PC-3 (cell line): ENCODE data around the gene BHLHA9. TPM values are rescaled to one million over a fixed set of nuclear protein-coding genes. Genes with fewer than 3 reads are reported as not detected.
A peak's percentile ranks its signal among the peaks of the same experiment; 100 is the strongest.

ENCODE experiments used
- ATAC-seq: fragments of 200-7000 bp; cut with Tn5 transposase; 2 replicates; pipeline ENCODE4 v1.9.1; 2020; ENCODE audit warnings: mild to moderate bottlenecking, moderate library complexity
- BruUV-seq: library from RNA; stranded (reverse); fragments of 400-500 nt; replicated peaks from 2 replicates; lab custom pipeline; 2021; lab: Mats Ljungman, UMichigan
- CTCF ChIA-PET: fragments of 300-600 bp; sonication (Branson Sonifier 250); formaldehyde crosslinking; loops from one replicate; lab custom pipeline; 2022; ENCODE audit warnings: antibody characterized with exemption; lab: Charles Lee
- POLR2A ChIA-PET: fragments of 300-600 bp; sonication (Branson Sonifier 250); formaldehyde crosslinking; loops from one replicate; lab custom pipeline; 2022; ENCODE audit warnings: antibody characterized with exemption; ENCODE audit not compliant: unreplicated experiment; lab: Charles Lee
- DNase-seq: peaks from one replicate; pipeline ENCODE4 v3.0.0-alpha.2; 2015
- H2AFZ ChIP-seq: fragments of 300-600 bp; sonication (generic); 2 replicates; pipeline ENCODE4 v1.6.0; 2016; ENCODE audit warnings: antibody characterized with exemption, low read length
- H3F3A ChIP-seq: fragments of 300-600 bp; sonication (generic); one replicate; pipeline ENCODE4 v1.6.0; 2017; ENCODE audit warnings: antibody characterized with exemption, low read length, control low read depth, mild to moderate bottlenecking; ENCODE audit not compliant: unreplicated experiment
- H3K27ac ChIP-seq: fragments of 300-600 bp; sonication (generic); 2 replicates; pipeline ENCODE4 v1.5.1; 2016; ENCODE audit warnings: mild to moderate bottlenecking, low read length
- H3K27me3 ChIP-seq: fragments of 300-600 bp; sonication (generic); 2 replicates; pipeline ENCODE4 v1.6.1; 2016; ENCODE audit warnings: low read length, mixed read lengths
- H3K36me3 ChIP-seq: fragments of 300-600 bp; sonication (generic); 2 replicates; pipeline ENCODE4 v1.6.1; 2016; ENCODE audit warnings: low read depth, mixed run types, low read length, mixed read lengths
- H3K4me1 ChIP-seq: fragments of 300-600 bp; sonication (generic); 2 replicates; pipeline ENCODE4 v1.5.1; 2016; ENCODE audit warnings: low read length; ENCODE audit not compliant: insufficient read depth
- H3K4me2 ChIP-seq: fragments of 300-600 bp; sonication (generic); 2 replicates; pipeline ENCODE4 v1.6.0; 2016; ENCODE audit warnings: low read length
- H3K4me3 ChIP-seq: fragments of 300-600 bp; sonication (generic); 2 replicates; pipeline ENCODE4 v1.5.1; 2016; ENCODE audit warnings: mild to moderate bottlenecking, low read length, mixed read lengths
- H3K79me2 ChIP-seq: fragments of 300-600 bp; sonication (generic); 2 replicates; pipeline ENCODE4 v1.6.1; 2017; ENCODE audit warnings: low read length, mixed read lengths
- H3K9ac ChIP-seq: fragments of 300-600 bp; sonication (generic); 2 replicates; pipeline ENCODE4 v1.6.0; 2016; ENCODE audit warnings: mild to moderate bottlenecking, low read length
- H3K9me2 ChIP-seq: fragments of 300-600 bp; sonication (generic); replicated peaks from 2 replicates; pipeline ENCODE4 v1.6.1; 2016; ENCODE audit warnings: mixed run types, low read length, mixed read lengths
- H3K9me3 ChIP-seq: fragments of 300-600 bp; sonication (generic); 2 replicates; pipeline ENCODE4 v1.6.1; 2016; ENCODE audit warnings: low read length, mixed read lengths
- H4K20me1 ChIP-seq: fragments of 300-600 bp; sonication (generic); 2 replicates; pipeline ENCODE4 v1.6.1; 2016; ENCODE audit warnings: low read length, mixed read lengths
- EZH2 ChIP-seq: fragments of 300-600 bp; sonication (generic); IDR thresholded peaks from one replicate; pipeline ENCODE4 v1.6.1; 2017; ENCODE audit warnings: antibody characterized with exemption, mild to moderate bottlenecking, low read length; ENCODE audit not compliant: unreplicated experiment
- EZH2phosphoT487 ChIP-seq: fragments of 300-600 bp; sonication (generic); IDR thresholded peaks from 2 replicates; pipeline ENCODE4 v1.6.1; 2018; ENCODE audit warnings: mild to moderate bottlenecking, antibody characterized with exemption, low read length, borderline replicate concordance
- intact Hi-C: fragments of 100-400 bp; cut with micrococcal nuclease; formaldehyde crosslinking; loops from 2 replicates; pipeline ENCODE4 v1.9.0; 2023
- total RNA-seq: library from RNA; depleted of rRNA; stranded (reverse); fragments of >200 nt; gene quantifications from 2 replicates; pipeline ENCODE4 v1.2.3, GENCODE V29; 2014
- TF ChIP-seq, protein P1 (sequence below): fragments of 300-600 bp; sonication (generic); conservative IDR thresholded peaks from 2 replicates; pipeline ENCODE4 v1.5.1; 2017; ENCODE audit warnings: antibody characterized with exemption, low read depth, mild to moderate bottlenecking, low read length

Gene BHLHA9
- total RNA-seq, 1 experiment from 2014 or later: not detected

- no TSS peak for BruUV-seq
- peak overlapping the region; percentile 90 for H2AFZ ChIP-seq
- no peak overlapping the region for H3K27ac ChIP-seq
- peak overlapping the region; percentile 62 for H3K9ac ChIP-seq
- no peak for ATAC-seq
- no peak for DNase-seq
- TF ChIP-seq, protein P1, sequence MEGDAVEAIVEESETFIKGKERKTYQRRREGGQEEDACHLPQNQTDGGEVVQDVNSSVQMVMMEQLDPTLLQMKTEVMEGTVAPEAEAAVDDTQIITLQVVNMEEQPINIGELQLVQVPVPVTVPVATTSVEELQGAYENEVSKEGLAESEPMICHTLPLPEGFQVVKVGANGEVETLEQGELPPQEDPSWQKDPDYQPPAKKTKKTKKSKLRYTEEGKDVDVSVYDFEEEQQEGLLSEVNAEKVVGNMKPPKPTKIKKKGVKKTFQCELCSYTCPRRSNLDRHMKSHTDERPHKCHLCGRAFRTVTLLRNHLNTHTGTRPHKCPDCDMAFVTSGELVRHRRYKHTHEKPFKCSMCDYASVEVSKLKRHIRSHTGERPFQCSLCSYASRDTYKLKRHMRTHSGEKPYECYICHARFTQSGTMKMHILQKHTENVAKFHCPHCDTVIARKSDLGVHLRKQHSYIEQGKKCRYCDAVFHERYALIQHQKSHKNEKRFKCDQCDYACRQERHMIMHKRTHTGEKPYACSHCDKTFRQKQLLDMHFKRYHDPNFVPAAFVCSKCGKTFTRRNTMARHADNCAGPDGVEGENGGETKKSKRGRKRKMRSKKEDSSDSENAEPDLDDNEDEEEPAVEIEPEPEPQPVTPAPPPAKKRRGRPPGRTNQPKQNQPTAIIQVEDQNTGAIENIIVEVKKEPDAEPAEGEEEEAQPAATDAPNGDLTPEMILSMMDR: no peak
- TF ChIP-seq EZH2: no peak
- no peak for TF ChIP-seq EZH2phosphoT487
- H3K4me1 ChIP-seq: no peaks in the 10 kb centered on the region
- no peaks in the 10 kb centered on the region for H3K27me3 ChIP-seq
- H3F3A ChIP-seq: no peaks in the 10 kb centered on the region
- no peaks in the 10 kb centered on the region for H3K36me3 ChIP-seq
- peak overlapping the region; percentile 83 for H3K4me2 ChIP-seq
- CTCF ChIA-PET: interaction anchor here (0.7 kb wide), 1 partner anchor 156 kb away, joined by 3 read pairs; no protein-coding TSS in a partner anchor
- H3K4me3 ChIP-seq: peak overlapping the region; percentile 75
- H3K9me2 ChIP-seq: no peaks in the 10 kb centered on the region
- intact Hi-C loops: no loop called here
- no peaks in the 10 kb centered on the region for H3K9me3 ChIP-seq
- no peaks in the 10 kb centered on the region for H3K79me2 ChIP-seq
- POLR2A ChIA-PET: no interaction called here
- no peaks in the 10 kb centered on the region for H4K20me1 ChIP-seq
Observed at GRCh38 chr17:1267471-1267943, 2.7 kb upstream of the BHLHA9 start.

- no peak for ATAC-seq
- Histone ChIP-seq H3K27ac (no peak overlapping the region), H3K4me1 (no peaks in the 10 kb centered on the region), H3K4me2 (no peak overlapping the region), H3K9ac (no peak overlapping the region), H3K9me2 (no peaks in the 10 kb centered on the region), H3K27me3 (no peaks in the 10 kb centered on the region), H3K36me3 (no peaks in the 10 kb centered on the region), H3K79me2 (no peaks in the 10 kb centered on the region), H2AFZ (no peak overlapping the region), H4K20me1 (no peaks in the 10 kb centered on the region), H3K9me3 (no peaks in the 10 kb centered on the region), H3K4me3 (no peak overlapping the region), H3F3A (no peaks in the 10 kb centered on the region)
- BruUV-seq: no TSS peak
- ChIA-PET CTCF (no interaction called here), POLR2A (no interaction called here)
- TF ChIP-seq EZH2 (no peak), EZH2phosphoT487 (no peak)
- TF ChIP-seq, protein P1: no peak
- intact Hi-C loops: no loop called here
- DNase-seq: no peak
Observed at GRCh38 chr17:1271030-1271423, 783 bp downstream of the BHLHA9 start.

DNA sequence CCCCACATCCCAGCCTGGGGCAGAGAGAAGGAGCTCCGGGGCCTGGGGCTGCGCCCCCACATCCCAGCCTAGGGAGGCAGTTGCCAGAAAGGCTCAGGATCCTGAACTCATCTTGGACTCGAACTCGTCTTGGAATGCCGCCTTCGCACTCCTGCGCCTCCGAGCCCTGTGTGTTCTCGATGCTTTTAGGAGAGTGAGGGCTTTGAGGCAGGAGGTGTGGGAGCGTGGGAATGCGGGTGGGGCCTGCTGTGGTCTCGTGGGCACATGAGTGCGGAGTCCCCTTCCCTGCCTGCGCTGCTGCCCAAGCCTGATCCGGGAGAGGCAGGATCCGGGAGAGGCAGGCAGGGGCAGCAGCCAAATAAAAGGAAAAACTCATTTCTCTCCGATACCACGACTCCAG is 1.2 kb downstream of the BHLHA9 start:
- Histone ChIP-seq H3K9me3 (no peaks in the 10 kb centered on the region), H3K4me3 (no peak overlapping the region), H3K27ac (no peak overlapping the region), H3K4me1 (no peaks in the 10 kb centered on the region), H4K20me1 (no peaks in the 10 kb centered on the region), H3K9ac (no peak overlapping the region), H3K79me2 (no peaks in the 10 kb centered on the region), H3K27me3 (no peaks in the 10 kb centered on the region), H2AFZ (no peak overlapping the region), H3F3A (no peaks in the 10 kb centered on the region), H3K9me2 (no peaks in the 10 kb centered on the region), H3K4me2 (no peak overlapping the region), H3K36me3 (no peaks in the 10 kb centered on the region)
- intact Hi-C loops: no loop called here
- DNase-seq: no peak
- BruUV-seq: no TSS peak
- TF ChIP-seq EZH2phosphoT487: no peak
- TF ChIP-seq, protein P1: no peak
- TF ChIP-seq EZH2: no peak
- no peak for ATAC-seq
- POLR2A ChIA-PET: no interaction called here
- CTCF ChIA-PET: no interaction called here
